ENCODE results near the gene FAM83E. TPM values are rescaled to one million over a fixed set of nuclear protein-coding genes. Genes with fewer than 3 reads are reported as not detected.

Gene FAM83E
- total and polyA plus RNA-seq, 2 donors (not counting 1 experiment from before 2014, with no cell fraction given), result 0.15 to 4.1 TPM

DNA sequence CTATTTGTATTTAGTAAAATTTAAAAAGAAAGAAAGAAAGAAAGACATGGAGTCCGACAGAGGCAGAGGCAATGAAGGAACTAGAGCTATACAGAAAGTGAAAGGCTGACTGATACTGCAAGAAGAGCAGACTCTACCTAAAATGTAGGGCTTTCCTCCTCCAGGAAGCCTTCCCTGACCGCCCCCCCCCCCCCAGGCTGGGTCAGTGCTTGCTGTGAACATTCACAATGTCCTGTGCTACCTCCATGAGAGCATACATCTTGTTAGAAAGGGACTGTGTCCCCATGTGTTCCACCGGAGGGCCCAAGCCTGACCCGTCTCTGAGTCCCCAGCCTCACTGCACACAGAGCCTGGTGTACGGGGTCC, 36.8 kb upstream of the FAM83E start:
- Histone ChIP-seq H3K4me3 (ENCODE audit: control extremely low read depth in 1 of 5, extremely low read depth in 1 of 5, insufficient read depth in 1 of 5, low read depth in 2 of 5, low read length in 4 of 5) (no peak overlapping the region), H3K4me1 (ENCODE audit: control insufficient read depth in 2 of 2, insufficient read depth in 2 of 2, low read length in 2 of 2) (peaks cover 18 to 31% of the 10 kb centered on the region in 2 donors), H3K27ac (ENCODE audit: low read length in 2 of 2) (peak overlapping the region in 1 of 2 donors; percentile 6), H4K20me1 (ENCODE audit: control insufficient read depth, insufficient read depth, low read length, poor library complexity, severe bottlenecking) (no peaks in the 10 kb centered on the region), H3K4me2 (replicated peaks; ENCODE audit: low read depth, low read length, poor library complexity, severe bottlenecking) (no peak overlapping the region), H3K9ac (ENCODE audit: low read length) (no peak overlapping the region), H3K79me2 (ENCODE audit: control insufficient read depth, insufficient read depth, low read length) (peaks cover 6% of the 10 kb centered on the region), H3K36me3 (replicated peaks in 1 of 2; ENCODE audit: control extremely low read depth in 1 of 2, control insufficient read depth in 1 of 2, extremely low read depth in 1 of 2, insufficient read depth in 2 of 2, low read length in 1 of 2) (no peaks in the 10 kb centered on the region), H3K27me3 (replicated peaks in 1 of 4; ENCODE audit: control extremely low read depth in 1 of 4, control insufficient read depth in 3 of 4, insufficient read depth in 4 of 4, low read length in 3 of 4) (no peaks in the 10 kb centered on the region), H3K9me3 (ENCODE audit: control extremely low read depth in 1 of 3, control insufficient read depth in 2 of 3, insufficient read depth in 1 of 3, low read length in 2 of 3) (peaks cover 0 to 2% (median 0%) of the 10 kb centered on the region in 3 donors), H2AFZ (ENCODE audit: insufficient read depth, low read depth, low read length, poor library complexity, severe bottlenecking) (no peak overlapping the region)
- Mint-ChIP-seq H3K27me3 (no peaks in the 10 kb centered on the region), H3K9me3 (ENCODE audit: insufficient read depth) (no peaks in the 10 kb centered on the region), H3K27ac (peak overlapping the region; percentile 43), H3K4me3 (no peak overlapping the region), H3K4me1 (peaks cover 34% of the 10 kb centered on the region)
- WGBS (ENCODE audit: insufficient coverage), result 69% methylated on average over 4 of the region's 5 CpGs
- CTCF ChIA-PET, result no interaction called here
- intact Hi-C loops (cut with micrococcal nuclease), result no loop called here
- no peak for TF ChIP-seq EZH2 (IDR thresholded peaks at IDR 0.05; ENCODE audit: borderline replicate concordance, insufficient read depth, low read depth, low read length, poor library complexity, severe bottlenecking)
- TF ChIP-seq, protein P1, sequence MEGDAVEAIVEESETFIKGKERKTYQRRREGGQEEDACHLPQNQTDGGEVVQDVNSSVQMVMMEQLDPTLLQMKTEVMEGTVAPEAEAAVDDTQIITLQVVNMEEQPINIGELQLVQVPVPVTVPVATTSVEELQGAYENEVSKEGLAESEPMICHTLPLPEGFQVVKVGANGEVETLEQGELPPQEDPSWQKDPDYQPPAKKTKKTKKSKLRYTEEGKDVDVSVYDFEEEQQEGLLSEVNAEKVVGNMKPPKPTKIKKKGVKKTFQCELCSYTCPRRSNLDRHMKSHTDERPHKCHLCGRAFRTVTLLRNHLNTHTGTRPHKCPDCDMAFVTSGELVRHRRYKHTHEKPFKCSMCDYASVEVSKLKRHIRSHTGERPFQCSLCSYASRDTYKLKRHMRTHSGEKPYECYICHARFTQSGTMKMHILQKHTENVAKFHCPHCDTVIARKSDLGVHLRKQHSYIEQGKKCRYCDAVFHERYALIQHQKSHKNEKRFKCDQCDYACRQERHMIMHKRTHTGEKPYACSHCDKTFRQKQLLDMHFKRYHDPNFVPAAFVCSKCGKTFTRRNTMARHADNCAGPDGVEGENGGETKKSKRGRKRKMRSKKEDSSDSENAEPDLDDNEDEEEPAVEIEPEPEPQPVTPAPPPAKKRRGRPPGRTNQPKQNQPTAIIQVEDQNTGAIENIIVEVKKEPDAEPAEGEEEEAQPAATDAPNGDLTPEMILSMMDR (IDR thresholded peaks at IDR 0.05), result no peak
- POLR2A ChIA-PET, result interaction anchor here (0.9 kb wide), 1 partner anchor 14 kb away, joined by 4 read pairs; the partner anchor contains the start of gene DBP
- ATAC-seq (ENCODE audit: low read depth) (no peak), DNase-seq (no peak)

DNA sequence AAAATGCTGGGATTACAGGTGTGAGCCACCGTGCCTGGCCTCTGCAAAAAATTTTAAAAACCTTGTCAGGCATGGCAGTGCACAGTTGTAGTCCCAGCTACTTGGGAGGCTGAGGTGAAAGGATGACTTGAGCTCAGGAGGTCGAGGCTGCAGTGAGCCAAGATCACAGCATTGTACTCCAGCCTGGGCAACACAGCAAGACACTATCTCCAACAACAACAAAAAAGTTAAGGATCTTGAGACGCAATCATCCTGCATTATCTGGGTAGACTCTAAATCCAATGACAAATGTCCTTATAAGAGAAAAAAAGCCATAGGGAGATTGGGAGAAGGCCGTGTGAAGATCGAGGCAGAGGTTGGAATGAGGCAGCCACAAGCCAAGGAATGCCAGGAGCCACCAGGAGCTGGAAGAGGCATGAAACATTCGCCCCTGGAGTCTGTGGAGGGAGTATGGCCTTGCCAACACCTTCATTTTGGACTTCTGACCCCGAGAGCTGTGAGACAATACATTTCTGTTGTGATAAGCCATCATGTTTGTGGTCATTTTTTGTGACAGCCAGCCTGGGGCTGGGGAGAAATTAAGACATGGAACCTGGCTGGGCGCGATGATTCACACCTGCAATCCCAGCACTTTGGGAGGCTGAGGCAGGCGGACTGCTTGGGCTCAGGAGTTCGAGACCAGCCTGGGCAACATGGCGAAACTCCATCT, 36.3 kb upstream of the FAM83E start:
- H2AFZ ChIP-seq (ENCODE audit: insufficient read depth, low read depth, low read length, poor library complexity, severe bottlenecking), result no peak overlapping the region
- H3K27ac ChIP-seq (ENCODE audit: low read length in 2 of 2), result peak overlapping the region in 1 of 2 donors; percentile 6
- CTCF ChIA-PET, result interaction anchor here (1.0 kb wide), 1 partner anchor 192 kb away, joined by 4 read pairs; no protein-coding TSS in a partner anchor
- H3K9ac ChIP-seq (ENCODE audit: low read length), result no peak overlapping the region
- peaks cover 0 to 2% (median 0%) of the 10 kb centered on the region in 3 donors for H3K9me3 ChIP-seq (ENCODE audit: control extremely low read depth in 1 of 3, control insufficient read depth in 2 of 3, insufficient read depth in 1 of 3, low read length in 2 of 3)
- ATAC-seq (ENCODE audit: low read depth), result no peak
- no peaks in the 10 kb centered on the region for H4K20me1 ChIP-seq (ENCODE audit: control insufficient read depth, insufficient read depth, low read length, poor library complexity, severe bottlenecking)
- no peak overlapping the region for H3K4me3 Mint-ChIP-seq
- peaks cover 7% of the 10 kb centered on the region for H3K79me2 ChIP-seq (ENCODE audit: control insufficient read depth, insufficient read depth, low read length)
- H3K9me3 Mint-ChIP-seq (ENCODE audit: insufficient read depth), result no peaks in the 10 kb centered on the region
- H3K27ac Mint-ChIP-seq, result peak overlapping the region; percentile 47
- 98% methylated on average over 7 of the region's 12 CpGs for WGBS (ENCODE audit: insufficient coverage)
- peaks cover 37% of the 10 kb centered on the region for H3K4me1 Mint-ChIP-seq
- H3K4me1 ChIP-seq (ENCODE audit: control insufficient read depth in 2 of 2, insufficient read depth in 2 of 2, low read length in 2 of 2), result peaks cover 18 to 31% of the 10 kb centered on the region in 2 donors
- no peak for TF ChIP-seq EZH2 (IDR thresholded peaks at IDR 0.05; ENCODE audit: borderline replicate concordance, insufficient read depth, low read depth, low read length, poor library complexity, severe bottlenecking)
- TF ChIP-seq, protein P1 (IDR thresholded peaks at IDR 0.05), result no peak
- POLR2A ChIA-PET, result interaction anchor here (0.6 to 0.9 kb wide), 2 partner anchors 14 to 191 kb away, joined by 4 to 5 read pairs; partner anchors contain the start of gene DBP
- no peak overlapping the region for H3K4me3 ChIP-seq (ENCODE audit: control extremely low read depth in 1 of 5, extremely low read depth in 1 of 5, insufficient read depth in 1 of 5, low read depth in 2 of 5, low read length in 4 of 5)
- no peaks in the 10 kb centered on the region for H3K27me3 ChIP-seq (replicated peaks in 1 of 4; ENCODE audit: control extremely low read depth in 1 of 4, control insufficient read depth in 3 of 4, insufficient read depth in 4 of 4, low read length in 3 of 4)
- no peaks in the 10 kb centered on the region for H3K27me3 Mint-ChIP-seq
- H3K4me2 ChIP-seq (replicated peaks; ENCODE audit: low read depth, low read length, poor library complexity, severe bottlenecking), result no peak overlapping the region
- intact Hi-C loops (cut with micrococcal nuclease), result no loop called here
- peak; percentile 4 for DNase-seq
- H3K36me3 ChIP-seq (replicated peaks in 1 of 2; ENCODE audit: control extremely low read depth in 1 of 2, control insufficient read depth in 1 of 2, extremely low read depth in 1 of 2, insufficient read depth in 2 of 2, low read length in 1 of 2), result no peaks in the 10 kb centered on the region

Data from B cell (primary cell).